ENCODE results near the gene CREBBP. TPM values are rescaled to one million over a fixed set of nuclear protein-coding genes. Genes with fewer than 3 reads are reported as not detected.
"Not testable (repeated sequence)": the region's sequence is repeated elsewhere in the genome, so short reads cannot be mapped to it uniquely, and the experiment has no call there.

The CREBBP gene
- total RNA-seq, 1 donor from 2014 or later: 11.3 TPM

DNA sequence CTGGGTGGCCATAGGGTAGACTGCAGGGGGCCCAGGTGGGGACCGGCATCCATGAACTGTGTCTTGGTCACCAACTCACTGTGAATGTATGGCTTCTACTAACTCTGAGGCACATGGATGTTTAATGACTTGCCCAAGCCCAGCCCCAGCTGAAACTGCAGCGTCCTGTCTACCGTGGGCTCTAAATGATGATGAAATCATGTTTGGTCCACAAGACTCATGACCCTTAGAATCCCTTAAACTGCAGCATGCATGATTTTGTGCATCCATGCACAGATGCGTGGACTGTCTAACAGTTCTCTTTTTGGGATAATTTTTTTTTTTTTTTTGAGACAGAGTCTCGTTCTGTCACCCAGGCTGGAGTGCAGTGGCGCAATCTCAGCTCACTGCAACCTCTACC is 32.4 kb upstream of the CREBBP start:
- H3K4me3 ChIP-seq (ENCODE audit: low read depth, low read length): no peak overlapping the region
- DNase-seq (ENCODE audit: low read depth): no peak
- TF ChIP-seq, protein P1, sequence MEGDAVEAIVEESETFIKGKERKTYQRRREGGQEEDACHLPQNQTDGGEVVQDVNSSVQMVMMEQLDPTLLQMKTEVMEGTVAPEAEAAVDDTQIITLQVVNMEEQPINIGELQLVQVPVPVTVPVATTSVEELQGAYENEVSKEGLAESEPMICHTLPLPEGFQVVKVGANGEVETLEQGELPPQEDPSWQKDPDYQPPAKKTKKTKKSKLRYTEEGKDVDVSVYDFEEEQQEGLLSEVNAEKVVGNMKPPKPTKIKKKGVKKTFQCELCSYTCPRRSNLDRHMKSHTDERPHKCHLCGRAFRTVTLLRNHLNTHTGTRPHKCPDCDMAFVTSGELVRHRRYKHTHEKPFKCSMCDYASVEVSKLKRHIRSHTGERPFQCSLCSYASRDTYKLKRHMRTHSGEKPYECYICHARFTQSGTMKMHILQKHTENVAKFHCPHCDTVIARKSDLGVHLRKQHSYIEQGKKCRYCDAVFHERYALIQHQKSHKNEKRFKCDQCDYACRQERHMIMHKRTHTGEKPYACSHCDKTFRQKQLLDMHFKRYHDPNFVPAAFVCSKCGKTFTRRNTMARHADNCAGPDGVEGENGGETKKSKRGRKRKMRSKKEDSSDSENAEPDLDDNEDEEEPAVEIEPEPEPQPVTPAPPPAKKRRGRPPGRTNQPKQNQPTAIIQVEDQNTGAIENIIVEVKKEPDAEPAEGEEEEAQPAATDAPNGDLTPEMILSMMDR (conservative IDR thresholded peaks at IDR 0.05; ENCODE audit: low read depth, low read length): no peak

DNA sequence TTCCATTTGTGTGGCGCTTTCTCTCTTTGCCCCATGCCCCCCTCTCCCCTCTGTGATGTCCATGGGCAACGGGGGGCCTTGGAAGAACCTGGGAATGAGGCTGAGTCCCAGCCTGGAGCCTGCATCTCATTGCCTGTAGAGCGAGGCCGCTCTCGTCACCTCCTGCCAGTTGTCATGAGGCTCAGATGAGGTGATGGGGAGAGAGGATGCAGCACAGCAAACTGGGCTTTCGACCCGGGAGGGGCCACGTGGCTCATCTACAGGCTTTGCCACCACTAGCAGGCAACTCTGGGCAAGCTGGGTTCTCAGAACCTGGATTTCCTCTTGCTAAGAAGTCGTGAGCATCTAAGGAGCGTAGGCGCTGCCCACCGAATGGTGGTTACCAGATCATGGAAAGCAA is 31.9 kb upstream of the CREBBP start:
- no peak overlapping the region for H3K4me3 ChIP-seq (ENCODE audit: low read depth, low read length)
- no peak for DNase-seq (ENCODE audit: low read depth)
- TF ChIP-seq, protein P1 (conservative IDR thresholded peaks at IDR 0.05; ENCODE audit: low read depth, low read length): no peak

DNA sequence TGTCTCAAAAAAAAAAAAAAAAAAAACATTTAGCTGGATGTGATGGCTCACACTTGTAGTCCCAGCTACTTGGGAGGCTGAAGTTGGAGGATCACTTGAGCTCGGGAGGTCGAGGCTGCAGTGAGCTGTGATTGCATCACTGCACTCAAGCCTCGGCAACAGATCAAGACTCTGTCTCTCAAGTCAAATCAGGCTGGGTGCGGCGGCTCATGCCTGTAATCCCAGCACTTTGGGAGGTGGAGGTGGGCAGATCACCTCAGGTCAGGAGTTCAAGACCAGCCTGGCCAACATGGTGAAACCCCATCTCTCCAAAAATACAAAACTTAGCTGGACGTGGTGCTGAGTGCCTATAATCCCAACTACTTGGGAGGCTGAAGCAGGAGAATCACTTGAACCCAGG is 31.2 kb upstream of the CREBBP start:
- not testable (repeated sequence) for DNase-seq (ENCODE audit: low read depth); H3K4me3 ChIP-seq (ENCODE audit: low read depth, low read length)

DNA sequence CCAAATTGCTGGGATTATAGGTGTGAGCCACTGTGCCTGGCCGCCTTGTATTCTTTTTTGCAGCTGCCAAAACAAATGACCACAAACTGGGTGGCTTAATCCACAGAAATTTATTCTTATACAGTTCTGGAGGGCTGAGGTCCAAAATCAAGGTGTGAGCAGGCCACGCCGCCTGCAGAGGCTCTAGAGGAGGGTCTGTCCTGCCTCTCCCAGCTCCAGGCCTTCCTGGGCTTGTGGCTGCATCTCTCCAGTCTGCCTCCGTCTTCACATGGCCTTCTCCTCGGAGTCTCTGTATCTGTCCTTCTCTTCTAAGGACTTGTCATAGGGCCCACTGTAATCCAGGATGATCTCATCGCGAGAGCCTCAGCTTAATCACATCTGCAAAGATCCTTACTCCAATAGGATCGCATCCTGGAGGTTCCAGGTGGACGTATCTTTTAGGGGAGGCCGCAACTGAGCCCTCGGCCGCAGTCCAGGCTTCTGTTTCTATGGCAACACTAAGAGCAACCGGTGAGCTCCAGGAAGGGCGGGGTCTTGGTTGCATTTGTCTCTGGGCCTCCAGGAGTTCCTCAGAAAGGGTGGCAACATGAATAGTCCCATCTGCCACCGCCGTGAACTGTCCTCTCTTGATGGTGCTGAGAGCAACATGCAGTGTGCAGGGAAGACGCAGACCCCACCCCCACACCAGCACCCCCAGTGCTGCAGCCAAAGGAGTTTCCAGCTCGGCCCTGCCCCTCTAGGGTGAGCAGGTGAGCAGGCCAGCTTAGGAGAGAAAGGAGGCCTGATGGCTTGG is 29.5 kb upstream of the CREBBP start:
- no peak for DNase-seq (ENCODE audit: low read depth)
- TF ChIP-seq, protein P1 (conservative IDR thresholded peaks at IDR 0.05; ENCODE audit: low read depth, low read length): no peak
- no peak overlapping the region for H3K4me3 ChIP-seq (ENCODE audit: low read depth, low read length)

DNA sequence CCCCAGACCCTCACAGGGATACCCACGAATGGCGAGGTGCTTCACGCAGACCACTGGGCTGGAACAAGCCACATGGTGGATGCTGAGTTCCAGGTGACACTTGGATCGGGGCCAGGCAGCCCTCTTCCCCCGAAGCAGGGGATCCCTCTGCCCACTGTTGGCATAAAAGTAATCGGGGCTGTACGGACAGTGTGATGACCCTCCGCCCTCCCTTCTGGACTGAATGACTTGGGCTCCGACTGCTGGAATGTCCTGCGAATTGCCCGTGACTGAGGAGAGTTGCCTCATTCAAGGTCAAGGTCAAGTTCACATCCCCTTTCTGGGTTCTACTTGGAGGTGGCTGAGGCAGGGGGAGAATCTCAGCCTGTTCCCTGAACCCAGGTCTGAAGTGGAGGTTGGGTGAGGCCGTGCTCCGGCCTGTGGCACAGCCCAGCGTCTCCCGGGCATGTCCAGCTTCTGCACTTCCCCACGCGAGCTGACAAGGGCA is 28.5 kb upstream of the CREBBP start:
- no peak overlapping the region for H3K4me3 ChIP-seq (ENCODE audit: low read depth, low read length)
- no peak for DNase-seq (ENCODE audit: low read depth)
- TF ChIP-seq, protein P1 (conservative IDR thresholded peaks at IDR 0.05; ENCODE audit: low read depth, low read length): no peak

DNA sequence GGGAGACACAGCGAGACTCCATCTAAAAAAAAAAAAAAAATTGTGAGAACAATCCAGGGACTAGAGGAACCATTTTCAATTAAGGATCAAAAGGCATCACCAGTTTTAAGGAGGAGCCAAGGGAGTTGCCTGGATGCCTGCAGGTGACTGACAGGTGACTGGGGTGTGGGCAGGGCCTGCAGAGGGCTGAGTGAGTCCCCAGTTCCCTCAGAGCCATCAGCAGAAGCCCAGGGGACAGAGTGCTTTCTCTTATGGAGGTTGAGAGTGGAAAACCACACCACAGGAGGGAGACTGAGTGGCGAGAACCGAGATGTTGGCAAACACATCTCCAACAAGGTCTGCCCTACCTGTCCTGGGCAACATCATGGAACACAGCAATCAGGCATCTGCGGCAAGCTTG is 27.1 kb upstream of the CREBBP start:
- DNase-seq (ENCODE audit: low read depth): no peak
- TF ChIP-seq, protein P1 (conservative IDR thresholded peaks at IDR 0.05; ENCODE audit: low read depth, low read length): no peak
- H3K4me3 ChIP-seq (ENCODE audit: low read depth, low read length): no peak overlapping the region

DNA sequence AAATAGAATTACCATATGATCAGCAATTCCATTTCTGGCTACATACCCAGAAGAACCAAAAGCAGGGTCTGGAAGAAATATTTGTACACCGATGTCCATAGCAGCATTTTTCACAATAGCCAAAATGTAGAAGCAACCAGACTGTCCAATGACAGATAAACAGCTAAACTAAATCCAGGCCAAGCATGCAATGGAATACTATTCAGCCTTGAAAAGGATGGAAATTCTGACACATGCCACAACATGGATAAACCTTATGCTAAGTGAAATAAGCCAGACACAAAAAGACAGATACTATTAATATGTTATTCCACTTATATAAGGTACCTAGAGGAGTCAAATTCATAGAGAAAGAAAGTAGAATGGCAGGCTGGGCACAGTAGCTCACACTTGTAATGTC is 25.9 kb upstream of the CREBBP start:
- DNase-seq (ENCODE audit: low read depth): no peak
- TF ChIP-seq, protein P1 (conservative IDR thresholded peaks at IDR 0.05; ENCODE audit: low read depth, low read length): no peak
- no peak overlapping the region for H3K4me3 ChIP-seq (ENCODE audit: low read depth, low read length)
